Panc1 (cell line): ENCODE results near the gene KCNG2.

Experiments
- POLR2AphosphoS5 ChIP-seq: IDR thresholded peaks from 2 replicates; pipeline ENCODE4 v1.6.1; 2012; ENCODE audit warnings: mild to moderate bottlenecking, low read depth, low read length, moderate library complexity
- REST ChIP-seq, 2 experiments: IDR thresholded peaks; 2 replicates each; pipeline ENCODE4 v1.6.1; 2011 to 2012; ENCODE audit warnings: low read depth in 2 of 2, control low read depth in 1 of 2, low read length in 1 of 2, mild to moderate bottlenecking in 1 of 2, moderate library complexity in 1 of 2; ENCODE audit not compliant: insufficient read depth in 1 of 2
- TCF7L2 ChIP-seq: IDR thresholded peaks from 2 replicates; pipeline ENCODE4 v1.6.1; 2011; ENCODE audit warnings: mild to moderate bottlenecking, low read depth, low read length, inconsistent platforms
- TF ChIP-seq, protein P1 (sequence below): fragments of 450-650 bp; IDR thresholded peaks from 2 replicates; pipeline ENCODE4 v1.5.1; 2017; ENCODE audit warnings: mild to moderate bottlenecking

GRCh38 chr18:79852561-79853302, 55.0 kb downstream of the KCNG2 start:
- TF ChIP-seq, protein P1, sequence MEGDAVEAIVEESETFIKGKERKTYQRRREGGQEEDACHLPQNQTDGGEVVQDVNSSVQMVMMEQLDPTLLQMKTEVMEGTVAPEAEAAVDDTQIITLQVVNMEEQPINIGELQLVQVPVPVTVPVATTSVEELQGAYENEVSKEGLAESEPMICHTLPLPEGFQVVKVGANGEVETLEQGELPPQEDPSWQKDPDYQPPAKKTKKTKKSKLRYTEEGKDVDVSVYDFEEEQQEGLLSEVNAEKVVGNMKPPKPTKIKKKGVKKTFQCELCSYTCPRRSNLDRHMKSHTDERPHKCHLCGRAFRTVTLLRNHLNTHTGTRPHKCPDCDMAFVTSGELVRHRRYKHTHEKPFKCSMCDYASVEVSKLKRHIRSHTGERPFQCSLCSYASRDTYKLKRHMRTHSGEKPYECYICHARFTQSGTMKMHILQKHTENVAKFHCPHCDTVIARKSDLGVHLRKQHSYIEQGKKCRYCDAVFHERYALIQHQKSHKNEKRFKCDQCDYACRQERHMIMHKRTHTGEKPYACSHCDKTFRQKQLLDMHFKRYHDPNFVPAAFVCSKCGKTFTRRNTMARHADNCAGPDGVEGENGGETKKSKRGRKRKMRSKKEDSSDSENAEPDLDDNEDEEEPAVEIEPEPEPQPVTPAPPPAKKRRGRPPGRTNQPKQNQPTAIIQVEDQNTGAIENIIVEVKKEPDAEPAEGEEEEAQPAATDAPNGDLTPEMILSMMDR = no peak
- no peak for TF ChIP-seq TCF7L2
- no peak for TF ChIP-seq POLR2AphosphoS5
- TF ChIP-seq REST (IDR thresholded peaks at IDR 0.05; ENCODE audit: insufficient read depth in 1 of 2, low read depth in 2 of 2, low read length in 1 of 2) = no peak
